AG04449 (cell line): ENCODE data around the gene LIG4.

Experiments
- CTCF ChIA-PET: fragments of 350-600 bp; formaldehyde crosslinking; extraction: SDS; loops from one replicate; lab custom pipeline; 2021; ENCODE audit warnings: antibody characterized with exemption; lab: Yijun Ruan, JAX
- POLR2A ChIA-PET: fragments of 400-600, 350-600 bp; formaldehyde crosslinking; extraction: SDS; loops from one replicate; lab custom pipeline; 2020; ENCODE audit warnings: antibody characterized with exemption, inconsistent platforms; lab: Yijun Ruan, JAX
- DNase-seq: peaks from one replicate; pipeline ENCODE4 v3.0.0-alpha.2; 2010; ENCODE audit warnings: low read depth, low spot score
- H3K4me3 ChIP-seq: 2 replicates; pipeline ENCODE4 v1.5.1; 2011; ENCODE audit warnings: low read depth, mild to moderate bottlenecking, control low read depth, low read length
- TF ChIP-seq, protein P1 (sequence below): IDR thresholded peaks from one replicate; pipeline ENCODE4 v1.5.1; 2011; ENCODE audit warnings: mild to moderate bottlenecking, moderate library complexity, low read length, control low read depth, inconsistent platforms; ENCODE audit not compliant: insufficient read depth; ENCODE audit errors: missing control alignments

The LIG4 gene

DNA sequence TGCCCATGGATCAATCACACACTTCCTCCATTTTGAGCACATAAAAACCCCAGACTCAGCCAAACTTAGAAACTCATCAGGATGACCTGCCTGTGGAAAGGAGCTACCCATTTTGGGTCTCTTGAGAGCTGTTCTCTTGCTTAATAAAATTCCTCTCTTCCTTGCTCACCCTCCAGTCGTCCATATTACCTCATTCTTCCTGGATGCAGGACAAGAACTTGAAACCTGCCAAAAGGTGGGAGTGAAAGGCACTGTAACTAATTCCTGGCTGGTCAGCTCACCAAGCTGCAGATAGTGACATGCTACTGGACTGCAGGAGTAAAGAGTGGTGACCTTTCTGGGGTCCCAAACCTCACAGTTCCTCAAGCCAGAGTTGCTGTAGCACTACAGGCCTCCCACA is 20.2 kb downstream of the LIG4 start:
- ChIA-PET CTCF (no interaction called here), POLR2A (no interaction called here)
- DNase-seq = no peak
- TF ChIP-seq, protein P1, sequence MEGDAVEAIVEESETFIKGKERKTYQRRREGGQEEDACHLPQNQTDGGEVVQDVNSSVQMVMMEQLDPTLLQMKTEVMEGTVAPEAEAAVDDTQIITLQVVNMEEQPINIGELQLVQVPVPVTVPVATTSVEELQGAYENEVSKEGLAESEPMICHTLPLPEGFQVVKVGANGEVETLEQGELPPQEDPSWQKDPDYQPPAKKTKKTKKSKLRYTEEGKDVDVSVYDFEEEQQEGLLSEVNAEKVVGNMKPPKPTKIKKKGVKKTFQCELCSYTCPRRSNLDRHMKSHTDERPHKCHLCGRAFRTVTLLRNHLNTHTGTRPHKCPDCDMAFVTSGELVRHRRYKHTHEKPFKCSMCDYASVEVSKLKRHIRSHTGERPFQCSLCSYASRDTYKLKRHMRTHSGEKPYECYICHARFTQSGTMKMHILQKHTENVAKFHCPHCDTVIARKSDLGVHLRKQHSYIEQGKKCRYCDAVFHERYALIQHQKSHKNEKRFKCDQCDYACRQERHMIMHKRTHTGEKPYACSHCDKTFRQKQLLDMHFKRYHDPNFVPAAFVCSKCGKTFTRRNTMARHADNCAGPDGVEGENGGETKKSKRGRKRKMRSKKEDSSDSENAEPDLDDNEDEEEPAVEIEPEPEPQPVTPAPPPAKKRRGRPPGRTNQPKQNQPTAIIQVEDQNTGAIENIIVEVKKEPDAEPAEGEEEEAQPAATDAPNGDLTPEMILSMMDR = no peak
- no peak overlapping the region for H3K4me3 ChIP-seq

- ChIA-PET CTCF (no interaction called here), POLR2A (no interaction called here)
- no peak overlapping the region for H3K4me3 ChIP-seq
- TF ChIP-seq, protein P1 = no peak
- no peak for DNase-seq
Measured at GRCh38 chr13:108194435-108194936, 20.9 kb downstream of the LIG4 start.

- POLR2A ChIA-PET = no interaction called here
- no peak for DNase-seq
- TF ChIP-seq, protein P1 = no peak
Measured at GRCh38 chr13:108193806-108194205, 21.5 kb downstream of the LIG4 start.

GRCh38 chr13:108190897-108191296 is 24.4 kb downstream of the LIG4 start:
- TF ChIP-seq, protein P1 = no peak
- CTCF ChIA-PET = no interaction called here
- DNase-seq = no peak
- POLR2A ChIA-PET = interaction anchor here (0.6 kb wide), 1 partner anchor 15 kb away, joined by 3 read pairs; no protein-coding TSS in a partner anchor
- no peak overlapping the region for H3K4me3 ChIP-seq

More at GRCh38 chr13:108193806-108194205, 21.5 kb downstream of the LIG4 start:
- CTCF ChIA-PET = no interaction called here
- H3K4me3 ChIP-seq = no peak overlapping the region

- POLR2A ChIA-PET = no interaction called here
Measured at GRCh38 chr13:108188260-108188659, 27.1 kb downstream of the LIG4 start.

GRCh38 chr13:108185223-108185622 is 30.1 kb downstream of the LIG4 start:
- no peak overlapping the region for H3K4me3 ChIP-seq
- TF ChIP-seq, protein P1 = no peak
- CTCF ChIA-PET = no interaction called here
- POLR2A ChIA-PET = no interaction called here
- no peak for DNase-seq

More at GRCh38 chr13:108188260-108188659, 27.1 kb downstream of the LIG4 start:
- DNase-seq = no peak
- TF ChIP-seq, protein P1 = no peak
- no peak overlapping the region for H3K4me3 ChIP-seq
- CTCF ChIA-PET = no interaction called here
